Adrenal gland (tissue), 5 donors: ENCODE measurements around the gene ITPK1.

Experiments
- POLR2A ChIP-seq, 2 donors: fragments of 450-650 bp; IDR thresholded peaks; one replicate each; pipeline ENCODE4 v1.6.1; 2017; ENCODE audit warnings: antibody characterized with exemption in 2 of 2, mild to moderate bottlenecking in 2 of 2, moderate library complexity in 1 of 2
- TF ChIP-seq, protein P1 (sequence below), 6 experiments: fragments of 450-650 bp in 4 of 6; fragments of 200-600 bp in 2 of 6; sonication (generic) in 1 of 6; IDR thresholded peaks; 1 replicate in 5 of 6; 2 replicates in 1 of 6; pipeline versions ENCODE4 v1.5.1 to v1.8.0; 2016 to 2021; ENCODE audit warnings: antibody characterized with exemption in 6 of 6, mild to moderate bottlenecking in 2 of 6, moderate library complexity in 1 of 6
- donor health status: DM: no; HTN: no; CAD: no.

DNA sequence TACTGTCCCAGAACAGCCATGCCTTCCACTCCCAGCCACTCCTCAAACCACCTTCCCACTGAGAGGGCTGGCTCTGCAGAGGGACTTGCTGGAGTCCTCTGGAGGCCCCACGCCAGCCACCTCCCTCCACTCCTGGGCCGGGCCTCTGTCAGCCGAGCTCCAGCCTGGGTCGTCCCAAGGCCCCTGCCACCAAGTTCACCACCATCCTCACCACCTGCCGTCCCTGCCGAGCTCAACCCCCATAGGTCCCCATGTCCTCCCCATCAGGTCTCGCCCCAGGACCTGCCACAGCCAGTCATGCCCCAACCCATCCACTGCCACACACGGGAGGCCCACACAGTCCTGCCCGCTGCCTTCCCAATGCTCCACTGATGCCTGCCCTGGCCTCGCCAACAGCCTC, 39.0 kb downstream of the ITPK1 start:
- TF ChIP-seq, protein P1, sequence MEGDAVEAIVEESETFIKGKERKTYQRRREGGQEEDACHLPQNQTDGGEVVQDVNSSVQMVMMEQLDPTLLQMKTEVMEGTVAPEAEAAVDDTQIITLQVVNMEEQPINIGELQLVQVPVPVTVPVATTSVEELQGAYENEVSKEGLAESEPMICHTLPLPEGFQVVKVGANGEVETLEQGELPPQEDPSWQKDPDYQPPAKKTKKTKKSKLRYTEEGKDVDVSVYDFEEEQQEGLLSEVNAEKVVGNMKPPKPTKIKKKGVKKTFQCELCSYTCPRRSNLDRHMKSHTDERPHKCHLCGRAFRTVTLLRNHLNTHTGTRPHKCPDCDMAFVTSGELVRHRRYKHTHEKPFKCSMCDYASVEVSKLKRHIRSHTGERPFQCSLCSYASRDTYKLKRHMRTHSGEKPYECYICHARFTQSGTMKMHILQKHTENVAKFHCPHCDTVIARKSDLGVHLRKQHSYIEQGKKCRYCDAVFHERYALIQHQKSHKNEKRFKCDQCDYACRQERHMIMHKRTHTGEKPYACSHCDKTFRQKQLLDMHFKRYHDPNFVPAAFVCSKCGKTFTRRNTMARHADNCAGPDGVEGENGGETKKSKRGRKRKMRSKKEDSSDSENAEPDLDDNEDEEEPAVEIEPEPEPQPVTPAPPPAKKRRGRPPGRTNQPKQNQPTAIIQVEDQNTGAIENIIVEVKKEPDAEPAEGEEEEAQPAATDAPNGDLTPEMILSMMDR (IDR thresholded peaks at IDR 0.05): no peak
- TF ChIP-seq POLR2A (IDR thresholded peaks at IDR 0.05): no peak
